ENCODE data around the gene TSPEAR.
"Not testable (repeated sequence)": the region's sequence is repeated elsewhere in the genome, so short reads cannot be mapped to it uniquely, and the experiment has no call there.

TSPEAR gene

GRCh38 chr21:44503006-44503889, 208.1 kb downstream of the TSPEAR start:
- not testable (repeated sequence) for DNase-seq (ENCODE audit: low spot score)

GRCh38 chr21:44502171-44502958, 209.0 kb downstream of the TSPEAR start:
- no peak for DNase-seq (ENCODE audit: low spot score)

GRCh38 chr21:44500111-44500510, 211.3 kb downstream of the TSPEAR start:
- DNase-seq (ENCODE audit: low spot score): no peak

- DNase-seq (ENCODE audit: low spot score): no peak
These were observed 211.7 kb downstream of the TSPEAR start for GRCh38 chr21:44499631-44500030.

- no peak for DNase-seq (ENCODE audit: low spot score)
These were observed 212.2 kb downstream of the TSPEAR start for GRCh38 chr21:44499211-44499560.

GRCh38 chr21:44498280-44499210, 212.8 kb downstream of the TSPEAR start:
- DNase-seq (ENCODE audit: low spot score): no peak

- DNase-seq (ENCODE audit: low spot score): no peak
These were observed 213.7 kb downstream of the TSPEAR start for GRCh38 chr21:44497703-44498126.

- DNase-seq (ENCODE audit: low spot score): no peak
These were observed 214.5 kb downstream of the TSPEAR start for GRCh38 chr21:44496564-44497550.

GRCh38 chr21:44495611-44496563, 215.5 kb downstream of the TSPEAR start:
- no peak for DNase-seq (ENCODE audit: low spot score)

GRCh38 chr21:44494956-44495355, 216.4 kb downstream of the TSPEAR start:
- DNase-seq (ENCODE audit: low spot score): no peak

GRCh38 chr21:44494418-44494817, 217.0 kb downstream of the TSPEAR start:
- no peak for DNase-seq (ENCODE audit: low spot score)

- no peak for DNase-seq (ENCODE audit: low spot score)
These were observed 218.6 kb downstream of the TSPEAR start for GRCh38 chr21:44492567-44493385.

GRCh38 chr21:44490816-44491215, 220.6 kb downstream of the TSPEAR start:
- no peak for DNase-seq (ENCODE audit: low spot score)

GRCh38 chr21:44490405-44490804, 221.0 kb downstream of the TSPEAR start:
- no peak for DNase-seq (ENCODE audit: low spot score)

- DNase-seq (ENCODE audit: low spot score): no peak
These were observed 221.4 kb downstream of the TSPEAR start for GRCh38 chr21:44489962-44490361.

GRCh38 chr21:44487831-44488230, 223.5 kb downstream of the TSPEAR start:
- peak; percentile 13 for DNase-seq (ENCODE audit: low spot score)

- DNase-seq (ENCODE audit: low spot score): no peak
These were observed 225.1 kb downstream of the TSPEAR start for GRCh38 chr21:44486302-44486701.

- DNase-seq (ENCODE audit: low spot score): no peak
These were observed 225.6 kb downstream of the TSPEAR start for GRCh38 chr21:44485796-44486195.
